HCEC 1CT (cell line): ENCODE measurements around the gene PNMA8A.
"Not testable (repeated sequence)": the region's sequence is repeated elsewhere in the genome, so short reads cannot be mapped to it uniquely, and the experiment has no call there.

Source experiments
- DNase-seq: peaks from one replicate; pipeline ENCODE4 v3.0.0-alpha.2; 2017

The PNMA8A gene

DNA sequence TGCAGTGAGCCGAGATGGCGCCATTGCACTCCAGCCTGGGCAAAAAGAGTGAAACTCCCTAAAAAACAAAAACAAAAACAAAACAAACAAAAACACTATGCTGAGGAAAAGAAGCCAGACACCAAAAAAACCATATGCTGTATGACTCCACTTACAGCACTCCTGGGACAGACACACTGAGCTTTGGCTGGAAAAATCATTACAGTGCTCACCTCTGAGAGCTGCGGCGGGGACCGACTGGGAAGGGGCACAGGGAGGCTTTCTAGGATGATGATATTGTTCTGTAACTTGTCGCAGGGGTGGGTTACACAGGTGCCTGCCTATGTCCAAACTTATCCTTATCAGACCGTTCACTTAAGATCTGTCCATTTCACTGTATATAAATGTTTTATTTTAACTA lies 7.8 kb downstream of the PNMA8A start:
- DNase-seq, result no peak

DNA sequence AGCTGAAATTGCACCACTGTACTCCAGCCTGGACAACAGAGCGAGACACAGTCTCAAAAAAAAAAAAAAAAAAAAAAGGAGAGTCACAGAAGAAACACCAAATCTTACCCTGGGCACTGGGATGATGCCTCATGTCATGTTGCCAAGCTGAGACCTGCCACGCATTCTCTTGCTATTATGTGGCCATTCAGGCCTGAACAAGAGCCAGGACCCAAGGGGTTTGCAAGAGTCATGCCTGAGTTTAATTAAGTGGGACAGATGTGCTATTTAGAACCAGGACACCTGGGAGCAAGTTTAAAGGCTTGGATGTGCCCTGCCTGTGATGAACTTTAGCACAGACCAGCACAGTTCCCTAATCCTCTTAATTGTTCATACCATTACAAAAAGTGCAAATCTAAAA lies 9.8 kb downstream of the PNMA8A start:
- DNase-seq, result no peak

DNA sequence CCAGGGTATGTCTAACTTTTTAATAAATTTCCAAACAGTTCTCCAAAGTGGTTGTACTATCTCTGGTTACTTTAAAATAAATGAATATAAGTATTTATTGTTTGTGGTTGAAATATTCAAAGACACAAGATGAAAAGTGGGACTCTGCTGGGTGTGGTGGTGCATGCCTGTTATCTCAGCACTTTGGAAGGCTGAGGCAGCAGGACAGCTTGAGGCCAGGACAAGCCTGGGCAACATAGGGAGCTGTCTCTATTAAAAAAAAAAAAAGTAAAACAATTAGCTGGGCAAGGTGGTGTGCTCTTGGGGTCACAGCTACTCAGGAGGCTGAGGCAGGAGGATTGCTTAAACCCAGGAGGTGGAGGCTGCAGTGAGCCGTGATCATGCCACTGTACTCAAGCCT lies 10.4 kb downstream of the PNMA8A start:
- DNase-seq, result no peak

GRCh38 chr19:46460055-46460454 lies 11.3 kb downstream of the PNMA8A start:
- DNase-seq, result no peak

DNA sequence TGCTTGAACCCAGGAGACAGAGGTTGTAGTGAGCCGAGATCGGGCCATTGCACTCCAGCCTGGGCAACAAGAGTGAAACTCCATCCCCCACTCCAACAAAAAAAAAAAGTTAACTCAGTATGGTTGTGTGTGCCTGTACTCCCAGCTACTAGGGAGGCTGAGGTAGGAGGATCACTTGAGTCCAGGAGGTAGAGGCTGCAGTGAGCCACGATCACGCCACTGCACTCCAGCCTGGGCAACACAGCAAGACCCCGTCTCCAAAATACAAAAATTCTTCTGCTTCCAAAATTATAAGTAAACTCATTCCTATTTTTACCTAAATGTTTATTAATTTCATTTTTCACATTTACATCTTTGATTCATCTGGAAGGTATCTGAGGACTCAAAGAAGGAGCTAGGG lies 14.4 kb downstream of the PNMA8A start:
- no peak for DNase-seq

- DNase-seq, result no peak
Observed at GRCh38 chr19:46454244-46454643, 17.1 kb downstream of the PNMA8A start.

GRCh38 chr19:46453661-46454060 lies 17.7 kb downstream of the PNMA8A start:
- DNase-seq, result no peak

- no peak for DNase-seq
Observed at GRCh38 chr19:46452186-46452585, 19.2 kb downstream of the PNMA8A start.

- DNase-seq, result no peak
Observed at GRCh38 chr19:46451352-46451751, 20.0 kb downstream of the PNMA8A start.

GRCh38 chr19:46450737-46451136 lies 20.6 kb downstream of the PNMA8A start:
- no peak for DNase-seq

- no peak for DNase-seq
Observed at GRCh38 chr19:46449228-46449627, 22.1 kb downstream of the PNMA8A start.

GRCh38 chr19:46448601-46449000 lies 22.8 kb downstream of the PNMA8A start:
- DNase-seq, result no peak

GRCh38 chr19:46447824-46448223 lies 23.5 kb downstream of the PNMA8A start:
- no peak for DNase-seq

DNA sequence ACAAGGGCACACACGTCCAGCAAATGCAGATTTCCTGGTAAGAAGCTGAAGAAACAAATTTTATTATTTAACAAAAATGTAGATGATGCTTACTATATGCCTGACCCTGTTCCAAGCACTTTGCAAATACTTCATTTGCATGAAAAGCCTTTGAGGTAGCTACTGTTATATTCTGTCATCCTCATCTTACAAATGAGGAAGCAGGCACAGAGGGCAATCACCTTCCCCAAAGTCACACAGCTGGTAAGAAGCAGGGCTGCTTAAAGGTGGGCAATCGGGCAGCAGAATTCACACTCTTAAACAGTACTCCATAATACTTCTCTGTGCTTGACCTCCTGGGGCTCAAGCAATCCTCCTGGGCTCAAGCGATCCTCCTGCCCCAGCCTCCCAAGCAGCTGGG lies 24.4 kb downstream of the PNMA8A start:
- no peak for DNase-seq

GRCh38 chr19:46446021-46446420 lies 25.3 kb downstream of the PNMA8A start:
- DNase-seq, result no peak

DNA sequence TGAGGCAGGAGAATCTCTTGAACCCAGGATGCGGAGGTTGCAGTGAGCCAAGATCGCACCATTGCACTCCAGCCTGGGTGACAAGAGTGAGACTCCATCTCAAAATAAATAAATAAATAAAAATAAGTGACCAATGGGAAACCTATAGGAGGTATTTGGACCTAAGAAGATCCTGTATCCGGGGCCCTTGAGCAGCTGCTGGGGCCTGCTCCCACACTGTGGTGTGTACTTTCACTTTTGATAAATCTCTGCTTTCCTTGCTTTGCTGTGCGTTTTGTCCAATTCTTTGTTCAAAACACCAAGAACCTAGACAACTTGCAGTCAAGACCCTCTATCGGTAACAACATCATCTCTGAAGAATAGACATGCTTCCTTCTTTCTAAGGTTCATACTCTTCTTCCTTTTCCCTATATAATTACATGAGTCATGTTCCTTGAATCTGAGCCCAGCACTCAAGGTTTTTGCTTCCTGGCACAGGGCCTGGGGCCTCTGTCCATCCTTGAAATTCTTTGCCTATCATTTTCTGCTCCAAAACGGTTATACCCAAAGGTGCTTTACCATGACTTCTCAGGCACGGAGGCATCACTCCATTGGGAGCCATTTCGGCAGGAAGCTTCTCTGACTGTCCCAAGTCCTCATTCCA lies 28.4 kb downstream of the PNMA8A start:
- DNase-seq, result peak; percentile 66

- DNase-seq, result no peak
Observed at GRCh38 chr19:46441866-46442265, 29.5 kb downstream of the PNMA8A start.

- not testable (repeated sequence) for DNase-seq
Observed at GRCh38 chr19:46435689-46436088, 35.7 kb downstream of the PNMA8A start.

DNA sequence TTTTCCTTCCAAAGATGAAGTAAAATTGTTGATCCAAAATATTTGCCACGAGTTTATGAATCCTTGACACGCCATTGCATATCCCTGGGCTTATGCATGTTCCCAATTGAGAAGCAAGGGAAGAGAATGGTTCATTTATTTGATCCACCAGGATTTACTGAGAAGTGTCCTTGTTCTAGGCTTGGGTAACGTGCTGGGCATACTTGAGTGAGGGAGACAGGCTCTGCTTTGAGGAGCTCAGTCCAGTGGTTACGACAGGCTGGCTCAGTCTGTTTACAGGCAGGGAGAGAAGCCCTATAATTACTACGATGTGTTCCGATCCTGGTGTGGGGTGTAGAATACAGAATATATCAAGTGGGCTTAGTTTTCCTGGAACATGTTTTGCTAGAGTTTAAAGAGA lies 36.4 kb downstream of the PNMA8A start:
- no peak for DNase-seq

- not testable (repeated sequence) for DNase-seq
Observed at GRCh38 chr19:46433470-46433869, 37.9 kb downstream of the PNMA8A start.

DNA sequence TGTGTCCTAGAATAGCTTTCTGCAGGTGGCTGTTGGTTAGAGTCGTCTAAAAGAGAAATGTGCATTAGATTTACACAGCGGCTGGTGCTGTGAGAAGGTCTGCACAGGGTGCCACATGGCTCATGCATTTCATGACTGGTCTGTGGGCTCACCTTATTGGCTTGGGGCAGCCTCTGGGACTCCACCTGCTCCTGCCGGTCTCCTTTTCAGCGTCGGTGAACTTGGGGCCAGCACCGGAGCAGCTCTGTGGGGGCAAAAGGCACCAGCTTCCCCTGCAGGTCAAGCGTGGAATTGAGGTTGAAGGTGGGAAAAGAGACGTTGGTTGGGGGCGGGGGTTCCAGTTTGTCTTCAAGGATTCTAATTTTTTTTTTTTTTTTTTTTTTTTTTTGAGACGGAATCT lies 39.5 kb downstream of the PNMA8A start:
- DNase-seq, result no peak

GRCh38 chr19:46429999-46430398 lies 41.4 kb downstream of the PNMA8A start:
- DNase-seq, result no peak

- DNase-seq, result peak; percentile 11
Observed at GRCh38 chr19:46428239-46429135, 42.9 kb downstream of the PNMA8A start, which contains the start of gene PNMA8C. Gene PNMA8C (minus strand): TSS chr19:46428936. CDS start chr19:46428359, 577 bp downstream.

DNA sequence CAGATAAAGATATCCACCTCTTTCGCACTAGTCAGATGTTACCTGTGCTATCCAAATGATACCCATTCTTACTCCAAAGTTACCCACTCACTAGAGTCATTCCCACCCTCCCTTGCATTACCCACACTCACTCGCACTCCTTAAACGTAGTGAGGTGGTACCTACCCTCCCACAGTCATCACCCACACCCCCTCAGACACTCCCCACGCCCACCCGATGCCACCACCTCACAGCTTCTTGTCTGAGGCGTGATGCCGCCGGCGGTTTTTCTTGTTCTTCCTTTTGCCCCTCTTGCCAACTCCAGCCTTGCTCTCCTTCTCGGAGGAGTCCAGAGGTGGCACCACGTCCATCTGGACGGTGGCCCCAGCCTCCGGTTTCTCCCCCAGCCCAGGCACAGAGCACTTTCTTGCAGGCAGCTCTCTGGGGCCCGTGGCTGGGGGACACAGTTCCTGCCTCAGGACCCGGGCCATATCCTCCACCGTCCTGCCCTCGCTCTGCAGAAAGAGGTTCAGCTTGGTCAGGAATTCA lies 43.8 kb downstream of the PNMA8A start:
- no peak for DNase-seq
